NCI-H187 (cell line): ENCODE results near the gene SHC4.
A peak's percentile ranks its signal among the peaks of the same experiment; 100 is the strongest.
"Not testable (repeated sequence)": the region's sequence is repeated elsewhere in the genome, so short reads cannot be mapped to it uniquely, and the experiment has no call there.

Experiments used
- DNase-seq, 2 experiments: peaks; one replicate each; lab custom pipeline; 2025; lab: John Stamatoyannopoulos, UW

SHC4 gene

DNA sequence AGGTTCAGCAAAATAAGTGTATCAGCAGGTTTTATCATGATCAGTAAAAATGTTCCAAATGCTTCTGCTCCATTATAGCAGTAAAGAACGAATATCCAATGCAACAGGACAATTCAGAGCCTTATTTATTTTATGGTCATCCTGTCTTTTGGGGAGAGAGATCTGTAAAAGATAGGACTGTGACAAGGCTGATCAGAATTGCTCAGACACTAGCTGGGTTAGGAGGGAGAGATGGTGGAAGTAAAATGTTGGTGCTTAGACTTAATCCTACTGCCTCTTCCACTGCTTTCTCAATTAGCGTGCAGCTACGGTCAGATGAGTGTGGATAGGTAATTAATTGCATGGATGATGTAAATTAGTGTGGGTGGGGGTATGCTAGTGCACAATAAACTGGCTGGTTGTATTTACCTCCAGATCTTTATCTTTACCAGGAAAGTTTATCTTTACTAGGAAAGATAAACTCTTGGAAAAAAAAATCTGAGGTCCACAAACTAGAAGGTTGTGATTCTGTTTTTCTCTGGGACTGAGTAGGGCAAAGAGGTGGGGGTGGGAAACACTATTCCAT lies 83.6 kb downstream of the SHC4 start:
- no peak for DNase-seq

DNA sequence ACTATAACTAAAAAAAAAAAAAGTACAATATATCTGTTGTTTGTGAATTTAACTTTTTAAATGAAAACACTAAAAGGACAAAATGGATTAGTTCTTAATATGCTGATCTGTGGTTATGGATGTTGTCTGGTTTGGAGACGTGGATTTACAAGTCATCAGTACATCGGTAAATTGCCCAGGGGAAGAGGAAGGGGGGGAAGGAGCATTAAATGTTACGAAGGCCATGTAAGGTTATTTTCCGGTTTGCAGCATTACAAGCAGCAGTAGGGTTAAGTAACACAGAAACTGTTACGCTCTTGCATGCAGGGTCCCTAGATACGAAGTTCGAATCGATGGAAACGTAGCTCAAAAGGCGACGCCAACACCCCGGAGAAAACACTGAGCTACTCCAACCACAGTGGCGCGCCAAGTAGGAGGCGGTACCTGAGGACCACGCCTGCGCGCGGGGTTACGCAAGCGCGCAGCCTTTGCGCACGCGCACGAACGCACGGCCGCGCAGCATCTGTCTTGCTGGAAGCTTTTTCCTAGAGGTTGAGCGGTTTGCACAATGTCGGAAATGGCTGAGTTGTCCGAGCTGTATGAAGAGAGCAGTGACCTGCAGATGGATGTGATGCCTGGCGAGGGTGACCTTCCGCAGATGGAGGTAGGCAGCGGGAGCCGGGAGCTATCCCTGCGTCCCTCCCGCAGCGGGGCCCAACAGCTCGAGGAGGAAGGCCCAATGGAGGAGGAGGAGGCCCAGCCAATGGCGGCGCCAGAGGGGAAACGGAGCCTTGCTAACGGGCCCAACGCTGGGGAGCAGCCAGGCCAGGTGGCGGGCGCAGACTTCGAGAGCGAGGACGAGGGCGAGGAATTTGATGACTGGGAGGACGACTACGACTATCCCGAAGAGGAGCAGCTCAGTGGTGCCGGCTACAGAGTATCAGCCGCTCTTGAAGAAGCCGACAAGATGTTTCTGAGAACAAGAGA lies 85.8 kb downstream of the SHC4 start, which contains the start of gene EID1:
Gene EID1, plus strand, starts transcription at position 505 of the 966 bp plus-strand sequence. Its CDS starts 43 bp downstream, at position 548.
- peak; percentile 69 to 75 for DNase-seq

DNA sequence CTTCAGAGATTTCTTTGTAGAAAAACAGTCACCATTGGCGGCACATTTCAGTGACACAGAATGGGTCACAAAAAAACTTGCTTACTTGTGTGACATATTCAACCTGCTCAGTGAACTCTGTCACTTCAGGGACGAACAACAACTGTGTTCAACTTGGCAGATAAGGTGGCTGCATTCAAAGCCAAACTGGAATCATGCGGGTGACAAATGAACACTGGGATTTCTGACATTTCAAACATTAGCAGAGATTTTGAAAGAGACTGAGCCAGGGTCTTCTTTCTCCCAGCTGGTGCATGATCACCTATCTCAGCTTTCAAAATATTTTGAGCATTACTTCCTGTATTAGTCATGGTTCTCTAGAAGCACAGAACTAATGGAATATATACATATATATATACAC lies 87.7 kb downstream of the SHC4 start:
- DNase-seq, result no peak

DNA sequence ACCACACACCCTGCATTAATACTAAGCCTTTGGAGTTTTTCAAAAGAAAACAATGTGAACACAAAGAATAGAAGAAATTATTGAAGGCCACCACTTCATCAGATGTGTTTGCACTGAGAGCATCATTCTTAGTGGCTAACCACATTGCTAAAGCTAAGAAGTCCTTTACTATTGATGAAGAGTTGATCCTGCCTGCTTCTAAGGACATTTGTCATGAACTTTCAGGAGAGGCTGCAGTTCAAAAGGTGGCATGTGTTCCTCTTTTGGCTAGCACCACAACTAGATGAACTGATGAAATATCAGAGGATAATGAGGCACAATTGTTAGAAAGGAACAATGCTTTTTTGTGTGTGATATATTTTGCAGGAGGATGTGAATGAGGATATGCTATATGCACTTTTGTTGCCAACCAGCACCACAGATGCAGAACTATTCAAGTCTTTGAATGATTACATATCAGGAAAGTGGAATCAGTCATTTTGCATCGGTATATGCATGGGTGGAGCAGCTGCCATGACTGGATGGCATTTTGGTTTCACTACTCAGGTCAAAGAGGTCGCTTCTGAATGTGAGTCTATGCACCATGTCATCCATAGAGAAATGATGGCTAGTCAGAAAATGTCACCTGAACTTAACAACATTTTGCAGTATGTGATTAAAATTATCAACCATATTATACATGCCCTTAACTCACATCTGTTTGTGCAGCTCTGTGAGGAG lies 88.3 kb downstream of the SHC4 start:
- DNase-seq, result no peak

DNA sequence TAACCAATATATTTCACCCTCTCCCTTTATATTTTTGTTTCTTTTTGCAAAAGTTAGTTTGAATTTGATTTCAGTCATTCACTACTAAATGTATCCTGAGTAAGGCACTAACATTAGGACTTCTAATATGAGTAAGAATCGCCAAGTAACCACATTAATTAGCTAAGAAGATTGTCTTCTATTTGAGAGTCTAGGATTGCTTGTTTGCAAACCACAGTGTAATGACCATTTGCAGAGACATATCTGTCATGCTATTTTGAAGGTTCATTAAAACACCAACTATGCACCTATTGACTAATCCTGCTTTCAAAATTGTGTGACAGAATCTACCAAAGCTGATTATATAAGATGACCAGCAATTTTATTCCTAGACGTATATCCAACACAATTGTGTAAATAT lies 91.1 kb downstream of the SHC4 start:
- DNase-seq, result no peak

DNA sequence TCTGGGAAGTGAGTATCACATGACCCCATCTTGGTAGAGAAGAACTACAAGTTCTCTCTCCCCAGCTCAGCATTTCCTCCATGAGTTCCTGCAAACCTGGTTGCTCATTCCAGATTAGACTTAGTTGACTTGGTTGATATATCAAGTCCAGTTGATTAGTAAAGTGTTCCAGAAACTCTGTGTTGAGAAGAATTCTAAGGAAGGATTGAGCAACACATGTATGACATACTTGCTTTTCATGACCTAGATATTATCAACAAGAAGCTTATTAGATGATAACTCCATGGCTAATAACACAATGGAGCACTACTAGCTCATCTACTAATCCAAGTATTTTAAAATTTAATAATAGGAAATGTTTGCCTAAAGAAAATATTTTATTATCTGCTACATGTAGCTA lies 92.2 kb downstream of the SHC4 start:
- DNase-seq, result no peak

DNA sequence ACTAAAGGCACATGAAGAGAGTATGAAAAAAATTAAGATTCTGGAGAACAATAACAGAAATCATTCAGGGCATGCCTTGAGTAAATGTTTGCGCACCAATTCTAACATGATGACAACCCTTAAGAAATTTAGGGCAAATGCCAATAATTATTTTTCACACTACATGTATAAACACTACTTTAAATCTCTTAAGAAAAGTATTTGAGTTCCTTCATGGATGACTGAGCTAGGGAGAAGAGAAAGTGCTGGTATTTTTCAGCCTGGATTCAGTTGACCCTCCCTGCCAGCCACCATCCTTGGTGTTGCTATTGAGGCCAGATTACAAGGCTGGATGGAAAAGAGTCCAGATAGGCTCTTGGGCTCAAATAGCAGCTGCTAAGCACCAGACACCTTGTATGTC lies 93.8 kb downstream of the SHC4 start:
- no peak for DNase-seq

DNA sequence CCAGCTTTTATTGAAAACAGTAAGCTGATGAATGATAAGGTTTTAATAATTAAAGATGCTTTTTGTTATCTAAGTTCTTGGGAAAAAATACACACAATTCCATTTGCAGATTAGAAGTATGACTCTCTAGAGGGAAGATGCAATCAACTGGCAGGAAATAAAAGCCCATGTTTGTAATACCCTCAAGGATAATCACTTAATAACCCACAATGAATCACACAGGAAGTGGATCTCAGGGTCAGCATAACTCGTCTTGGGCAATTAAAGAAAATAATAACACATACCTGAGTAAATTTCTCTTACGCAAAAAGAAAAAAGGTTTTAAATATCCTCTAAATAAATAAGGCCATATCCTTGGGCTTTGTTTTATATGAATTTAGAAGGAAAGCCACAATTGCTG lies 95.2 kb downstream of the SHC4 start:
- DNase-seq, result no peak

DNA sequence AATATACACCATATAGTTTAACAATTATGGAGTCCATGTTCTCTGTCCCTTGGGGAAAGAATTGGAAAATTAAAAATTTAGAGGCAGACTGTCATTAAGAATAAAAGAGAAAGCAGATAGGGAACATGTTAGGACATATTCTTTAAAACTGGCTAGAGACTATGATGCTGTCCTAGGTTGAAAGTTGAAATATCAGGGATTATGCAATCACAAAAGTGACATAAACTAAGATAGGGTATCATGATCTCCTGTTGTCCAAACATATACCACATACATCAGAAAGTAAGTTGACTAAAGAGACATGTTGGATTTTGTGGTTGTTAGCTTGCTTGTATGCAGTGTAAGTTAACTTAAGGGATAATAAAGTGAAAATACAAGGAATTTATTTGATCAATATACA lies 95.7 kb downstream of the SHC4 start:
- no peak for DNase-seq

DNA sequence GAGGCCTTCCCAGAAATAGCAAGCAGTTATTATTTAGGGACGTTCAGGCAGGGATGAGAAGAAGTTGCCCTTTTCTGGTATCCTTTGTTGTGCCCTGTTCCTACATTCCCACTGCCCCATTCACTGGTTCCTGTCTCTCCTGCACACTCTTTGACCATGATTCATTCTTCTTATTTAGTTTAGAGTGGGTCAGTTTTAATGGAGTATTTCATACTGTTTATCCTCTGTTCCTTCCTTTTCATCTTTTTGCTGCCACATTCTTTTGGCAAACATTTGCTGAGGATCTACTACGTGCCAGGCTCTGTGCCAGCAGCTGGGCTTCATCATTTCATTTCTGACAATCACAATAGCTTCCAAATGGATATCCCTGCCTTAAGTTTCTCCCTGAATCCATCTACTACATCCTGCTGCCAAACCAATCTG lies 97.6 kb downstream of the SHC4 start:
- no peak for DNase-seq

DNA sequence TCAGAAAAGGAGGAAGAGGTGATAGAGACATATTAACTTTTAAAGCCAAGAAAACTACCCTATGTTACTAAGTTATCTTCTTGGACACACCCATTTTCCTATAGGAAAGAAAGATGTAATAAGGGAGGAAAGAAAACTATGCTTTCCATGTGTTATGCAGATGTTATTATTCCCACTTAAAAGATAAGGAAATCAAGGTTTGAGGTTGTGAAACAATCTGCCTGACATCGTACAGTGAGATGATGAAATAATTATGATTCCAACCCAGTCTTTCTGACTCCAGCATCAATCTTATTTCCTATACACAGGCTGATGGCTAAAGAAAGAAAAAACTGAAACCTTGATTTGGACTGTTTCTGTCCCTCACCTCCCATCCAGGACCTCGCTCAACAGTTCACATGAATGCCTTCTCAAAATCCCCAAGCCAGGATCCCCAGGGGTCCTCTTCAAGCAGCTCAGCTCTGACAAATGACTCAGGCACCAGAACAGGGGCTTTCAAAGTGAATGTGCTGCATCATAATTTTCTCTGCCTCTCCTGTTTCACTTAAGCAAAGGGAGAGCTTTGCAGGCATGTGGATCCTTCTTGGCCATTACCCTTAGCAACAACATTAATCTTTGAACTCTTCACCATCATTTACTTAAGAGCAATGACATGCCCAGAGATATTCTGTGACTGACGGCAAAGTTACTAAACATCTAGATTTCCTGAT lies 98.2 kb downstream of the SHC4 start:
- no peak for DNase-seq

DNA sequence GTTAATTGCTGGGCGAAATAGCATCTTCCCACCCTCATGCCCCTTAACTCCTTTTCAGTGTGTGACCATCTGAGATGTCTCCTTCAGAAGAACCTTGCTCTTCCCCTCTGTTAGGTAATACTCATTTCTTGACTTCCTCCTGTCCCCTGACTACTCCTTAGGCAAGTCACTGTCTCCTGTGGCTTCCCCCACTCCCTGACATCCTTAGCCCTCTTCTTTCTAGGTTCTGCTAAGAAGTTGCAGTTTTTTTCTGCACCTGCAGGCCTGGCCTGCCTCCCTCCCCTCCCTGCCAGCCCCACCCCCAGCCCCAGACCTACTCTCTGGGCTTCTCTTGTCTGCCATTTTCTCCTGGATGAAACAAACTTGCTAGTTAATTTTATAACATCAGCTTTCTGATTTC lies 101.0 kb downstream of the SHC4 start:
- no peak for DNase-seq

DNA sequence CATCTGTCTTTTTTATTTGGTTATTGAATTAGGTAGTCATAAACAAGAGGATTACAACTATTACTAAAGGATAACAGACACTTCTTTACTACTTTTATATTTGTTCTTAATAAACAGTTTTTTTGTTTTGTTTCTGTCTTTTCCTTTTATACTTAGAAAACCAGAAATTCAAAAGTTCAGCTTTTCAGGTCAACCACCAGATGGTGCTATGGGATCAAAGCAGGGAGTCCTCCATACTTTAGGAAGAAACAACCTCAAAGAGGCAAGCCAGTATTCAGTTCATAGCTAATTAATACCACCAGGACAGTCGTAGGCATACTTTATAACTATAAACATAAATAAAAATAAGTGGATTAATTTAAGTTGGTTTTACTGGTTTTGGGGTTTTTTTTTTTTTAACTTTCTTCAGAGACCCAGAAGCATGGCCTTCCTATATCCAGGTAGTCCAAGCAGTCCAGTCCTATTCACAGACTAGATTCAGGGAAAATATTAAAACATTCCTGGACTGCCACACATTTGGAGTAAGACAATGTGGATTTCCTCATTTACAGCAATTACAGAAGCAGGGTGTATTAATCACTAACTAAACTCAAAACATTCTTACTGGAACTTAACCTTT lies 101.8 kb downstream of the SHC4 start:
- DNase-seq, result no peak

DNA sequence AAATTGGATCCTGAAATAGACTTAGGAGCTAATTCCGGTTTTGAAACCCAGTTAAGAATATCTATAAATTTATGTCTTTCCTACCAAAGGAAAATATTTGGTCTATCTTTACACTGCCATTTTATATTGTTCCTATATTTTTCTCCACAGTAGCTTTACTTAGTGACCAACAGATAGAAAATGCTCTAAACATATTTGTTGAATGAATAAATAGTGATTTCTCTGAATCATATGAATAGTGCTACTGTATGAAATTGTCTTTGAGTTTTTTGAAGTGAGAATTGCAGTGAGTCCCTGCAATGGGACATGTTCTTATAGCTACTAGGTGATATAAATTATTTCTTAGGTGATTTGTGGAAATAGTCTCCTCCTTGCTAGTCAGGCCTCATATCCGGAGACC lies 104.3 kb downstream of the SHC4 start:
- DNase-seq, result no peak

DNA sequence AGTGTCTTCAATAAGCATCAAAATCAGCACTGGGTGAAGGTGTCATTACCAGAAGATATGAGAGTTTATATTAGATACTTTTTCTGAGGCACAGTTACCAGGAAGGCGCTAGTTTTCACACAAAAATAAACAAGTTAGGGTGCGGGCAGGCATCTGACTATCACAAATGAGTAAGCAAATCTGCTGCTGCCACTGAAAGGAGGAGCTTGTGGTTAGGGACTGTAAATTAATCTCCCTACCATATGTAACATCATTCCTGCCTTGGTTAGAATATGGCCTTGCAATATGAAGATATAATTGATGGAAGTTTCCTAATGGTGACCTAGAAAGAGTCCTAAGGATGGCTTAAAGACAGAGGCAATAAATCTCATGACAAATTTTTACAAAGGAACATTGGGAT lies 105.3 kb downstream of the SHC4 start:
- DNase-seq, result no peak

DNA sequence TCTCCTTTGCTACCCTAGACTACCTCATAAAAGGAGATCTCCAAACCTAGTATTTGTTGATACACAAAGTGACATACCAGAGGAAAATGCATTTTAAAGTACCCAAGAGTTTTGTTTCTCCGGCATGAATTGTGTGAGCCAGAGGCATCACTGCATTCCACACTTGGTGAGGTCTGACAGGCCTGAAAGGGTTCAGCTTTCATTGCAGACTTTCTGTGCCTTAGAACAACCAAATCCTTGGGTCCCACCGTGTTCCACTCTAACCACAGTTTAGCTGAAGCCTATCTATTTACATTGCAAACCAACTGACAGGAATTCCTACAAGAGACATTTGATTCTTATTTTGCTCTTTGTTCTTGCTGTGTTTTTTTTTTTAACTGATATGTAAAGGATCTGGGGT lies 106.8 kb downstream of the SHC4 start:
- DNase-seq, result no peak

DNA sequence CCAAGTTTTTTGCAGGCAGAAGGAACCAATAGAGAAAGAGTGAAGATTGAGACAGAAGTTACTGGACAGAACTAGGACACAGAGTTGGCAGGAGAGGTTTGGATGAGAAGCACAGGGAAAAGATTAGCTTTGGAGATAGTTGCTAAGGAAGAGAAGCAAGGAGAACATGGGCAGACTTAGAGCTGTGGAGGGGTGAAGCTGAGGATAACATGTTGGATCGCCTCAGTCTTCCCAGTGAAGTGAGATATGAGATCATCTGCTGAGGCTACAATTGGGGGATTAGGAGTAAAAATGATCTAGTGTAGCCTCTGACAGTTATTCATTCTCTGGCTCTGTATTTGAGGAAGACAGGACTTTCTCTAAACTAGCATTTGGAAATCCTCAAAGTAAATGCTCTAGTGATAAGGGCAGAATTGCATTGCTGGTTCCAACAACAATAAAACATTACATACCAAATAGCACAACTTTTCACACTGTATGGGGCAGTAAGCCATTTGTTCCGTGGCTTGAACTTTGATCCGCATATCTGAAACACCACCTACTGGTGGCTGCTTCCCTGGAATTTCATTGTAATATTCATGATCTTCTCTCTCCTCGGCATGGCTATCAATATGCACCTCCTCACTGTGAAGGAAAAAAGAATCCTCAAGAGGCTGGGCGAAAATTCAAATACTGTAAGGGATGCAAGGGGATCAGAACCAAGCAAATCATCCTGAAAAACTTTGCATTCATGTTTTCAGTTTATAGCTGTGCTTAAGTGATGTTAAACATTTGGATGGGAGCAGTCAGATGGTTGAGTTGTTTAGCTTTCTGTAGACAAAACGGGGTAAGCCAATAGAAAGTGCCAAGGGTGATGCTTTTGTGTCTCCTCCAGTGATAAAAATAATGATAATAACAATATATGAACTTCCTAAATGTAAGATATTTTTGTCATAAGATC lies 107.9 kb downstream of the SHC4 start:
- no peak for DNase-seq

DNA sequence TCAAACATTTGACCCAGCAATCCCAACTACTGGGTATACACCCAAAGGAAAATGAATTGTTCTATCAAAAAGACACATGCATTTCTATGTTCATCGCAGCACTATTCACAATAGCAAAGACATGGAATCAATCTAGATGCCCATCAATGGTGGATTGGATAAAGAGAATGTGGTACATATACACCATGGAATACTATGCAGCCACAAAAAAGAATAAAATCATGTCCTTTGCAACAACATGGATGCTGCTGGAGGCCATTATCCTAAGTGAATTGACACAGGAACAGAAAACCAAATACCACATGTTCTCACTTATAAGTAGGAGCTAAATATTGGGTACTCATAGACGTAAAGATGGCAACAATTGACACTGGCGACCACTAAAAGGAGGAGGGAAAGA lies 109.3 kb downstream of the SHC4 start:
- not testable (repeated sequence) for DNase-seq

DNA sequence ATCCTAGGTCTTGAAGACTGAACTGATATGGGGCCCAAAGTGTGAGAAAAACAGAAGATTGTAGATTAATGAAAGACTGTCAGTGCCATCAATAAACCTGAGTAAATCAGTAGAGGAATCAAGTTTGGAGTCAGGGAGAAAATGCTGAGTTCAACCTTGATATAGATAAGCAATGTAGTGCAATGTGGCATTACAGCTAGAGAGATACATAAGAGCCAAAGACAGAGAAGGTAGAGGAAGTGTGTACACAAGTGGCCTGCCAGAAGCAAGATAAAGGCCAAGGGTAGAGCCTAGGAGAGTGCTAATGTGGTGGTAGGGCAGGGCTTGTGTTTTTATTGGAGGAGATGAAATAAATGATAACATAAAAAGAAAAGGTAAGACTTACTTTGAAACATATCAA lies 111.8 kb downstream of the SHC4 start:
- no peak for DNase-seq

DNA sequence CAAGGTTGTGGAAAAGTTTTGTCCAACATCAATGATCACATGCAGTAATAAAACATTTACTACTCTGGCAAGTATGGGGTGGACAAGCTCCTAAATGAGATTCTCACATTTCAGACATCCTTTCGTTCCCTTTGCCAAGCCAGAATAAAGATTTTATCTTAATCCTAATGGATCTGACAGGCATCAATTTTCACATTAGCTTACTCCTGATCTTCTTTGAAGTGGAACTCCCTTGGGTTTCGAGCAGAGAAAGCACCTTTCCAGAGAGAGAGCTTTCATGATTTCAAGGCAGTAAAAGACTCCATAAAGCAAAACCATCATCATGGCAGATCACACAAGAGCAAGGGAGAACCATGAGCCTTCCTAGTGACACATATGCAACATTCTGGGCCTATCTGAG lies 113.1 kb downstream of the SHC4 start:
- no peak for DNase-seq

DNA sequence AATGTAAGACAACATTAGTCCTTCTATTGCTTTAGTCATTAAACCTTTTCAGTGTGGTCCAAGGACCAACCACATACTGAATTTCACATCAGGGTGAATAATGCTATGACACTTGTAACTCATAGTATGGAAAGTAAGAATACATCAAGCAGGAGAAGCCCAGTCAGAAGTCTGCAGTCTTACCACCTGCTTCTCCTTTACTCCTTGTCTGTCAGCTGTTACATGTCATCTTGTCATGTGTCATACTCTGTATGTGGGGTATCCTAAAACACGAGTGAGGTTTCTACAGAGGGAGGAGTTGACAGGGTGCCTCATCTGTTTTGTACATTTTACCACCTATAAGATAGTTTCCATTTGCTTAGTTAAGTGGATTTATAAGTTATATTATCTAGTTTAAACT lies 118.6 kb downstream of the SHC4 start:
- no peak for DNase-seq
